GM18517 (cell line): ENCODE data around the gene LRRC8E.
"Not testable (repeated sequence)": the region's sequence is repeated elsewhere in the genome, so short reads cannot be mapped to it uniquely, and the experiment has no call there.

Source experiments
- ATAC-seq: cut with Tn5 transposase; IDR thresholded peaks from one replicate; pipeline ENCODE4 v1.9.1; 2021; ENCODE audit warnings: mild to moderate bottlenecking, moderate library complexity; ENCODE audit not compliant: unreplicated experiment

LRRC8E gene

GRCh38 chr19:7928741-7929701 is 40.7 kb downstream of the LRRC8E start:
- no peak for ATAC-seq

GRCh38 chr19:7930030-7930429 is 41.7 kb downstream of the LRRC8E start:
- not testable (repeated sequence) for ATAC-seq

- ATAC-seq: no peak
These were observed 42.5 kb downstream of the LRRC8E start for GRCh38 chr19:7930765-7931164.

- no peak for ATAC-seq
These were observed 43.1 kb downstream of the LRRC8E start for GRCh38 chr19:7931221-7932061.

- ATAC-seq: no peak
These were observed 44.1 kb downstream of the LRRC8E start for GRCh38 chr19:7932276-7932929.

DNA sequence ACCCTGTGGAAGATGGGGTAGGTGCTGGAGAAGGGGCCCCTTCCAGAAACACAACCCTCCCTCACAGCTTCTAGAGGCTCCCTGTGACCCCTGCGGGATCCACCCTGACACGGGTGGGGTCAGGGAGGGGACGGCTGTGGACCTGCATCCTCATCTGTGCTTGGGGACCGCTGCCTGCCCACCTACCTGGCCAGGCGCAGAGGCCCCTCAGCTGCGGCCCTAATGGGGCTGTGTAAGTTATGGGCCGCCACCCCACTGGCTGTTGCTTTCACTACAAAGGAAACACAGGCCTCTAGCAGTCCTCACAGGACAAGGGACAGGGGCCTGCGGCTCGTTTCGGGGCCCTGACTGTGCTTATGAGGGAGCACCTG is 44.6 kb downstream of the LRRC8E start:
- no peak for ATAC-seq

- ATAC-seq: no peak
These were observed 45.1 kb downstream of the LRRC8E start for GRCh38 chr19:7933411-7933810.

GRCh38 chr19:7933828-7934725 is 45.8 kb downstream of the LRRC8E start:
- ATAC-seq: no peak

DNA sequence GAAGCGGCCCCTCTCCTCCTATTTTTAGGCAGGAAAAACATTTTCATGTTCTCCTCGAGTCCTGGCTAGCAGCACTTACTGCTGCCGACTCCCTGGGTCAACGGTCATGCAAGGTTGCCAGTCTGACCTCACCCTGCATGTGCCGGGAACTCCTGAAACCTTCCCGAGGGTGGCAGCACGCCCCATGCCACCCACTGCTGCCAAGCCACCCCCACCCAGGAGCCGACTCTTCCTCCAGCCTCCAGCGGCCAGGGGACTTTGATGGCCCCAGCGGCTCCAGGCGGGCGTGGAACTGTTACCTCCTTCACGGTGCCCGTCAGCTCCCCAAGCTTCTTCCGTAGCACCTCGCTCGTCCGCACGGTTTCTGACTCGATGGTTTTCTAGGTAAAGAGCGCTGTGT is 46.5 kb downstream of the LRRC8E start:
- no peak for ATAC-seq

DNA sequence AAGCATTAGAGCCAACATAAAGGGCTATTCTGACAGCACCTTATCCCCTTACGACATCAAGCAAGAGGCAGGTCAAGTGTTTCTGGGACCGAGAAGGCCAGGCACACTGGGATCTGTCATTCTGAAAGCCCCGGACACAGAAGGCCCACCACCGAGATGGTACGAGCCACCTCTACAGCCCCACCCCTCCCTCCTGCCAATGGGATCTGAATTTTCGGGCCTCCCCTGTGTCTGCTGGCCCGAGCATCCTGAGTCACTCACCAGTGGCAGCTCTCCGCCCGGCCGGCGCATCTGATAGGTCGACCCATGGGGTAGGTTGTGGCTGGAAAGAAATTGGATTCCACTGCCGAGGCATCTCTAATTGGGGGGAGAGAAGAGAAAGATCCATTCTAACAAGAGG is 52.5 kb downstream of the LRRC8E start:
- ATAC-seq: no peak

GRCh38 chr19:7941895-7942596 is 53.7 kb downstream of the LRRC8E start:
- no peak for ATAC-seq

DNA sequence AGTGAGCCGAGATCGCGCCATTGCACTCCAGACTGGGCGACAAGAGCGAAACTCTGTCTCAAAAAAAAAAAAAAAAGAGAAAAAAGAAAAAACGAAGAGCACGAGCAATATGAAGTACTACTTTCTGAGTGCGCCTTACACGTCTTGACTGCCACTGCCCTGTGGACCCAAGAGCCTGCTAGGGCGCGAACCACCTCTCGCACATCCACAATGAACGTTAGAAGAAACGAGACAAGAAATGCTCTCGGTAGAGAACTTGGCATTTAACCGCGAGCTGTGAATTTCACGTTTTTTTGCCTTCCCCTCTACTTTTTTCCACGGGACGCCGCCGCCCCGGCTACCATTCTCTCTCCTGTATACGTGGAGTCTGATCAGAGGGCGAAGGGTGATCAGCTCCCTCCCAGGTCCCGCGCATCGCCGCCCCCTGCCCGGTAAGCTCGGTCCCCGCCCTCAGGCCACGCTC is 54.7 kb downstream of the LRRC8E start:
- ATAC-seq: no peak

DNA sequence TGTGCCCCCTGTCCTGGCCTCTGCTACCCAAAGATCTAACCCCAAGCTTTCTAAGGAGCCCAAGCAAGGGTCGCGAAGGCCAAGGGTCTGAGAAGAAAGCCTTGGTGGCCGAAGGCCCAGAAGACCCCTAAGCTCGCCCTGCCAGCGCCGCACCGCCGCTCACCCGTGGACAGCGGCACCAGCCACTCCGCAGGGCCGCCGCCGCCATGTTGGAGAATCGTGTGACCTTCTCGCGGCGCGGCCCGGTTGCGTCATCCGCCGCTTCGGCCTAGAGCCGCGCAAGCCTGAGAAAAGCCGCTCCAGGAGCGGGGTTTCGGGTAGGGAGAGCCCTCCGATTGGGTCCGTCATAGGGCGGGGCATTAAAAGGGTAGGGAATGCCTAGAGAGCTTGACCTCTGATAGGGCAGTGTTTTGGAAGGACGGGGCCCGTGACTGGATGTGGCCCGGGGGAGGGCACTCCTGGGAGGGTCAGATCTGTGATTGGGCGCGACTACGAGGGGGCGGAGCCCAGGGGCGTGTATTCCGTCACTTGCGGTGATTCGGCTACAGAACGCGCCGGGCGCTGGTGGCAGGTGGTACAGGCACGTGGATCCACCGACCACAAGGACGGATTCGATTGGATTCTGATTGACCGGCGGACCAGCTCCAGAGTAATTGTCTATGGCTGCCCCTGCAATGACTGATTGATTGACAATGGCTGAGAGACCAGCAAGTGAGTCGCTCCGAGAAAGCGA is 55.3 kb downstream of the LRRC8E start, which contains the start of gene TIMM44:
TSS of gene TIMM44 (minus strand) at position 223 of the 733 bp plus-strand sequence. CDS start at position 208, 15 bp downstream.
- peak; percentile 92 for ATAC-seq

GRCh38 chr19:7944177-7944761 is 56.0 kb downstream of the LRRC8E start:
- ATAC-seq: peak; percentile 33

DNA sequence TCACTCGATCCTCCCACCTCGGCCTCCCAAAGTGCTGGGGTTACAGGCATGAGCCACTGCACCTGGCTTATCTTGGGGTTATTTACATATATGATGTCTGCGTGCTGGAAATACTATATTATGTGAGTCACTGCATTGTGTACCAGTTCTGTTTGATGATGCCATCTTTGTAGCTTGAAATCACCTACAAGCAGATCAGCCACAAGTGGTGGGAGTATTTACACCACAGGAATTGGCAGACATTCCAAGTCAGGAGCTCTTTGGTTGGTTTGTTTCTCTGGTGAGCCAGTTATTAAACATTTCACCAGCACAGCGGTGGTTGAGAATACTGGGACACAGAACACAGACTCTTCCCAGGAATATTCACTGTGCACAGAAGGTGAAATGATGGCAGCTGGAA is 59.6 kb downstream of the LRRC8E start:
- ATAC-seq: no peak
